Posterior vena cava (tissue), 2 donors: ENCODE data around the gene ATG7. TPM values are rescaled to one million over a fixed set of nuclear protein-coding genes. Genes with fewer than 3 reads are reported as not detected.
"Not testable (repeated sequence)": the region's sequence is repeated elsewhere in the genome, so short reads cannot be mapped to it uniquely, and the experiment has no call there.

Experiments
- DNase-seq: peaks from one replicate; pipeline ENCODE4 v3.0.0-alpha.2; 2020; ENCODE audit warnings: low spot score
- intact Hi-C, 2 donors: fragments of 100-400 bp; cut with DNase I; formaldehyde crosslinking; loops; one replicate each; pipeline versions ENCODE4 v1.14.1 to v1.14.2; 2022 to 2023
- total RNA-seq, 2 donors: library from RNA; stranded (reverse); fragmentation: NEBNext Ultra II Directional; extraction: Animal tissue kit (Norgen Biotek cat#: 25700); gene quantifications; one replicate each; pipeline ENCODE4 v1.2.1, GENCODE V29; 2021
- donor health status: DM: yes; HTN: yes; CAD: no.
- donor health status: DM: yes; HTN: yes; CAD: no.

The ATG7 gene
- total RNA-seq, 2 donors from 2014 or later = 30.5 to 40.4 TPM

- no peak for DNase-seq
- intact Hi-C loops = no loop called here
Measured at GRCh38 chr3:11247362-11247761, 24.8 kb upstream of the ATG7 start.

GRCh38 chr3:11248596-11248995 is 23.6 kb upstream of the ATG7 start:
- intact Hi-C loops = no loop called here
- DNase-seq = no peak

DNA sequence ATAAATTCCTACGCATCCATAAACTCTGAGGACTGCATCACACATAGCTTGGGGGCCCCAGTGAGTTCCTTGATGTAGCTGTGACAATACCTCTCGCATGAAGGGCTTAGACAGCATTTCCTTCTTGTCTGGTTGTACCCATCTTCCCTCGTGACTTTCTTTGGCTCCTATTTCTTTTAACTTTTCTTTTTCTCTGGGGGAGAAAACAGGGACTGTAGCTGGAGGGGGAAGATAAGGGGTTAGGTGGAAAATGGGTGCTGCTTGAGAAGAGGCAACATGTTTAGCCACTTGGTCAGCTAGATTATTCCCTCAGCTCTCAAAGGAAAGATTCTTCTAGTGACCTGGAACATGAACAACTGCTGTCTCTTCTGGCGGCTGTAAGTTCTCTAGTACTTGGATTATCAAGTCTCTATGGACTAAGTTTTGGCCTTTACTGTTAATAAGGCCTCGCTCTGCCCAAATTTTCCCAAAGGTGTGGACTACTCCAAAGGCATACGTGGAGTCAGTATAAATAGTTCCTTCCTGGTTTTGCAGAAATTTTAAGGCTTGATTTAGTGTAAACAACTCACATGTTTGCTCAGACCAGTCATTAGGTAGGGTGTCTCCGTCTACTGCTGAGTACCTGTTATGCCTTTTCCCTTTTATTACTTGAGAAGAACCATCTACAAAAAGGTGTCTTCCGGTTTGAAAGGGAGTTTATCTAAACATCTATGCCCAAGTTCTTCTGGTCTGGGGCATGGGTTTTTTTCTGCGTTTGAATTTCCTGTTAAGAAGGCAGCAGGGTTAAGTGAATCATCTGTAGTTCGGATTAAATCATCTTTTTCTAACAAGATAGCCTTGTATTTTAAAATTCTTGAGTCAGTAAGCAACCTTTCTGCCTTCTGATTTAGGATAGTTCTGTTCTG is 21.0 kb upstream of the ATG7 start:
- no peak for DNase-seq
- intact Hi-C loops = no loop called here

DNA sequence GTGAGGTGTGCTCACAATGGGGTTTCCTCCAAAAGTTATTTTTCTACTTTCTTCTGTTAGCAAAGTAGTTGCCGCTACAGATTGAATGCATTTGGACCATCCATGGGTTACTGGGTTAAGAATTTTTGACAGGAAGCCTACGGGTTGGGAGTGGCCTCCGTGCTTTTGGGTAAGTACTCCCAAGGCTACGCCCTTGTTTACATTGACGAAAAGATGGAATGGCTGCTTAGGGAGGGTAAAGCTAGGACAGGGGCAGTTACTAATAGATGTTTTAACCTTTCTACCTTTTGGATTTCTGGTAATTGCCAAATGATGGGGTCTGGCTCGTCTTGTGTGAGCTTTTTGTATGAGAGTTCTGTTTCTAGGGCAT is 20.4 kb upstream of the ATG7 start:
- DNase-seq = no peak
- intact Hi-C loops = no loop called here

DNA sequence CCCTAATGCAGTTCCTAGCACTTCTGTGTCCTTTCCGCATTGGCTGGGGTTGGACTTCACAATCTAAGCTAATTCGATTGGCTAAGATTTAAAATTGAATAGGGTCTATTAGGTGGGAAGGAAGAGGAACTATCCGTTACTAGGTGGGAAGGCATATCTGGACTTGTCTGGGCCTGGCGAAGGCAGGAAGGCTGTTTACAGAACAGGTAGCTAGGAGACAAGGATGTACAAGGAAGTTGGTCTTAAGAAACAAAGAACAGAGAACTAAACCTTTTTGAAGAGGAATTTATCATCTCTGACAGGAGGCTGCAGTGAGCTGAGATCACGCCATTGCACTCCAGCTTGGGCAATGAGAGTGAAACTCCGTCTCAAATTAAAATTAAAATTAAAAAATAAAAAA is 17.3 kb upstream of the ATG7 start:
- no peak for DNase-seq
- intact Hi-C loops = no loop called here

GRCh38 chr3:11255537-11255936 is 16.7 kb upstream of the ATG7 start:
- intact Hi-C loops, DNase-seq: not testable (repeated sequence)

- DNase-seq = no peak
- intact Hi-C loops = no loop called here
Measured at GRCh38 chr3:11258958-11259357, 13.2 kb upstream of the ATG7 start.

DNA sequence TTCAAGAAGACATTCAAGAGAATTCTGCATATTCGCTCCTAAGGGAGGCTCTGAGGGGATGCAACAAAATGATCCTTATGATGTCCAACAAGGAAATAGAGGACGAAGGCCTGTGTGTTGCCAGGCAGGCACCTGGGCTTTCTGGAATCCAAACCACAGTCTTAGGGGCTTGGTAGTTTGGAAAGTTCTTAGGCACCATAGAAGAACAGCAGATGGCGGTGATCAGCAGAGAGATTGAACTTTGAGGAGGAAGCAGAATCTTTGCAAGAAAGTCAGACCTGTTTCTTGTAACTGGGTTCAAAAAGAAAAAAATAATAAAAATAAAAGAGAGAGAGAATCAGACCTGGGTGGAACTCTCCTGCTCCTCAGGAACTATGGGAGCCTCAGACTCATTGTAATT is 11.7 kb upstream of the ATG7 start:
- intact Hi-C loops = no loop called here
- DNase-seq = no peak

GRCh38 chr3:11269007-11269406 is 3.2 kb upstream of the ATG7 start:
- DNase-seq = no peak
- intact Hi-C loops = no loop called here

DNA sequence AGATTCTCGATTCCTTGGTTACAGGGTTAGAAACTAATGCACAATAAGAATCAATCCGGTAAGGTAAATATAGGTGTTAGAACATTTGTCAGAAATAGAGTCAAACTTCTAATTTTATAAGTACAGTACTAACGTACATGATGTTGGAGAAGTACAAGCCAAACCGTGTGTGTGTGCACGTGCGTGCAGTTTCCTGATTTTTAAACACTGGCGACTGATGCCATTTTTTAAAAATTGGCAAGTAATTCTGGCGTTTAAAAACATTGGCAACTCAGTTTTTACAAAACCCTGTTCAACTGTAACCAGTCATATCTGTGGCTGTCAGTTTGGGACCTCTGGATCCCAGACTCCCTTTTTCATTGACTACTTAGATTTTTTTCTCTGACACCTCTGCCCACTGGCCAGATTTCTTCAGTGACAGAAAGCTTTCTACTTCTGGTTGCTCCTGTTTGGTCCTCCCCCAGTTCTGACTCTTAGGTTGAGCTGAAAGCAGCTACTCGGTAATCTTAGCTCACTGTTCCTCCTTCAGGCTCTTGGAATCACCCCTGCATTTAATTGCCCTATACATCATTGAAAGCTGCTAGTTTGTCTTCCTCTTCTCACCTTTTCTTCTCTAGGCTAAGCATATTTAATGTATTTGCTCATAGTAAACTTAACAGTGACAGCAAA is 843 bp downstream of the ATG7 start:
- intact Hi-C loops = no loop called here
- no peak for DNase-seq

GRCh38 chr3:11273891-11274291 is 1.7 kb downstream of the ATG7 start:
- DNase-seq = no peak
- intact Hi-C loops = no loop called here

DNA sequence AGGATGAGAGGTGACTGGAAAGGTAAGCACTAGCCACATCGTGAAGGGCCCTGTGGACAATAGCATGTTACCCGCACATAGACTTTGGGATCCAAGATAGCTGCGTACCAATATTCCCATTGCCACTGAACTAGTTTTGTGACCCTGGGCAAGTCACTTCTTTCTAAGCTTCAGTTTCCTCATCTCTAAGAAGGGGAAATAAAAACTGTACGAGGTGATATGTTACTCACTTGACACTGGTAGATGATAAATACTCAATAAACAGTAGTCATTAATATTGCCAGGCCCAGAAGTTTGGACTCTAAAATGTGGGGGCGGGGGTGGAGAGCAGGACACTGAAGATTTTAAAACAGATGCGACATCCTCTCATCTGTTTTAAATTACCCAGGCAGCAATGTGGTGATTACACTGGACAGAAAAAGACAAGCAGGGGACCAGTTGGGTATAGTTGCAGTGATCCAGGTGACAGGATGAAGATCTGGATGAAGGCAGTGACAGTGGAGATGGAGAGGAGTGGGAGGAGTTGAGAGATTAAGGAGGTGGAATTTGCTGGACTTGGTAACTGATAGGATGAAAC is 2.5 kb downstream of the ATG7 start:
- DNase-seq = no peak
- intact Hi-C loops = no loop called here

DNA sequence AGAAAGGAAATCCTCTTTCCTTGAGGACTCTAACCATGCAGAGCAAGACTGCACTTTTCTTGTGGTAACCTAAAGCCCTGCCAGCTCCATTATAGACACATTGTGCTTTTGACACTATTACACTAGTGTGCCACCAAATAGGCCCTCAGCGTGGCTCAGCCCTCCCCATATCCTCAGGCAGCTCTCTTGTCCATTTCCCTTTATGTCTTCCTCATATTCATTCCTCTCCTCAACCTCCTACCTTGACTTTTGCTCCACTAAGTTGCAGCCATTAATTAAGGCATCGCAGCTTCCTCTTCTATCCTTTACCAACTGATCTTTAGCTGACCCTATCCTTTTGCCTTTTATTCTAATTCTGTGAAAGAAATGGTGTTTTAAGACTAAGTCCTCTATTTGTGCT is 3.7 kb downstream of the ATG7 start:
- no peak for DNase-seq
- intact Hi-C loops = no loop called here

DNA sequence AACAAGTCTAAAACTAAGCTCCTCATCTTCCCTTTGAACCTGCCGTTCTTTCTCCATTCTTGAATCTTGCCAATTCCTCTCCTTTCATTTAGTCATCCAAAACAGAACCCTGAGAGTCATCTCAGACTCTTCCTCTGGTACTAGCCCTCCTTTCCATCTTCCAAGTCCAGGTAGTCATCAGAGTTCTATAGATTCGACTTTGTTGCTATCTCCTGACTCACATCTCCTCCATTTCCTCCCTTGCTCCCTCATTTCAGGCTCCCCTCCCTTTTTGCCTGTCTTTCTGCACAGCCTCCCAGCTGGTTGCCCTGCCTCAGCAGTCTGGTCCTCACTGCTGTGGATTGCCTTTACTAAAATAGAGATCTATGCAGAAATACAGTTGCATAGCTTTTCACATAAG is 4.7 kb downstream of the ATG7 start:
- intact Hi-C loops = no loop called here
- no peak for DNase-seq

DNA sequence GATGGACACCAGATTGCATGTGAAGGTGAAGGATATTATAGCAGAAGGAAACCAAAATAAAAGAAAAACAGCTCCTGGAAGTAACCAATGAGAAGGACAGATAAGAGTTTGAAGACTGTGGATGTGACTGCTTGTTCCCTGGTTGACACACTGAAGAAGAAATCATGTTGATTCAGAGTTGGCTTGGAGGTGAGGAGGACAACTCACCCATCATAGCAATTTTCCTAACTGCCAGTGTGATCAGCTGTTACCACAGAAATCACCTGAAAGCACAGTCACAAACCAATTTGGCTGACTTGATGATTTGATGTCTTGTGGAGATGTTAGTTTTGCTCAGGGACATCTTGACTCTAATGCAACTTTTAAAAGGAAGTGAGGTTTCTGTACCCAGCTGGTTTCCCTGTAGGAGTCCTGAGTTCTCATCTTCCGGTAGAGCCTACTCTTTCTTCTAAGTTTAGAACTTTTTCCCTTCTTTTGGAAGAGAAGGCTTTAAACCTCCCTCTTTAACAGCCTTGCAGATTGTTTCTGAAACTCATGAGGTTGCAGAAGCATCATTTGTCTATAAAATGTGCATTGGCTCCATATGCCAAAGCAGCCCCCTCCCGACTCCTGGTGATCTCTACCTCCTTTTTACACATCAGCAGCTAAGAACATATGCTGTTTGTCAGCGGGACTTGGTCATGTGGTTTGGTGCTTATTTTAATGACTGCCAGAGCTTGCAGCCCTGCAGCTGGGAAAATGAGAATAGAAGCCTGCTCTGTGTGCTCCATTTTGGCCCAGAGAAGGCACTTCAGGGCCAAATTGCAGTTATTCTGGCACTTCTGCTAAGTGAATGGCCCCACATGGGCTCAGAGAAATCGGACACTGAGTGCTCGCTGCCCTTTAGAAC is 10.3 kb downstream of the ATG7 start:
- DNase-seq = no peak
- intact Hi-C loops = no loop called here

DNA sequence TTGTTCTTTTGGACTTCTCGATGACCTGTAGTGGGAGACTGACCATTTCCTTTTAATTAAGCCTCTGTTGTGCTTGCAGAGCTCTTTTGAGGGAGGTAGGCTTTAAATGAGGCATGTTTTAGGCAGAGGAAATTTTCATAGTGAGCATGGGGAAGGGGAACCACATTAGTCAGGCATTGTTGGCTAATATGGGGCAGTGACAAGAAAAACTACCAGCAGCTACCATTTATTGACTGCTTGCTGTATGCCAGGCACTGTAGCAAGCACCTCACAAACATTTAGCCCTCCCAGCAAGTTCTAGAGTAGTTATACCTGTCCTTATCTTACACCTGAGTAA is 10.9 kb downstream of the ATG7 start:
- intact Hi-C loops = no loop called here
- no peak for DNase-seq

DNA sequence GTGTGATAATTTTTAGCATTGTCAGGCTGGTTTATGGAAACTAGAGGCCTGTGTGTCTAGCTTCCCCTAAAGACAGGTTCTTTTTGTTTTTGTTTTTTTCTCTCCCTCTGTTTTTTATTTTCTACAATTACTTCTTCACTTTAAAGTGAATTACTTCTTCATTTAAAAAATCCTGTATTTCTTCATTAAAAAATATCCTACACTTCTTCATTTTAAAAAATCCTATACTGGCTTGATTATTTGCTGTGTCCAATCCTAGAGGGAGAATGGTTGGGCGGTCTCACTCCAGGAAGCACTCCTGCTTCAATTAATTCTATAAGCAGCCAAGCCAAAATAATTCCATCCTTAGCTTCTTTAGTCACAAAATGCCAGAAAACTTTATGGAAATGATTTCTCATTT is 11.8 kb downstream of the ATG7 start:
- DNase-seq = no peak
- intact Hi-C loops = no loop called here

- no peak for DNase-seq
- intact Hi-C loops = no loop called here
Measured at GRCh38 chr3:11285471-11285870, 13.3 kb downstream of the ATG7 start.

DNA sequence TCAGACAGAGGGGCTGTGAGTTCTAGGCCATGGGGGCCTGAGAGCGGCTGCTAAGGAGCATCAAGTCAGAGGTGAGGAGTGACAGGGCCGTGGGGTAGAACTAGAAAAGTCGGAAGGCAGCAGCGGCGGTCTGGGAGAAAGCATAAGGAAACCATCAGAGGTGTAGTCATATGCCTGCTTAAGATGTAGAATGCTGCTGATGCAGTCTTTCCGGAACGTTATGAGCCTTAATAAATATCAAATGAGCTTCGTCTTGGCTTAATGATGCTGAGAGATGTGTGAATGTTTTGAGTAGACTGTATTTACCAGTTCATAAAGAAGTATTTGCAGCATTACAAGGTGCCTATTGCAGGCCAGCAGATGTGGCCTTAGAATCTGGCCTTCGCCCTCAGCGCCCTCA is 15.2 kb downstream of the ATG7 start:
- no peak for DNase-seq
- intact Hi-C loops = no loop called here

- DNase-seq = no peak
- intact Hi-C loops = no loop called here
Measured at GRCh38 chr3:11288021-11288491, 15.9 kb downstream of the ATG7 start.
